Measurements from ENCODE around the gene RCHY1.

- TF ChIP-seq POLR2AphosphoS5 (IDR thresholded peaks at IDR 0.05; ENCODE audit: low read depth, low read length) (no peak), TAF1 (IDR thresholded peaks at IDR 0.05; ENCODE audit: borderline replicate concordance, insufficient read depth, low read length) (no peak), SIN3A (IDR thresholded peaks at IDR 0.05; ENCODE audit: borderline replicate concordance, insufficient read depth, low read length) (no peak)
These were observed 47.6 kb upstream of the RCHY1 start for GRCh38 chr4:75561789-75562188.
